H9 (cell line): ENCODE data around the gene DAPK1. TPM values are rescaled to one million over a fixed set of nuclear protein-coding genes. Genes with fewer than 3 reads are reported as not detected.

Source experiments
- DNase-seq: peaks from one replicate; pipeline ENCODE4 v3.0.0-alpha.2; 2017
- H2AFZ ChIP-seq: one replicate; pipeline ENCODE4 v1.6.1; 2013; ENCODE audit warnings: mild to moderate bottlenecking, low read length, control low read depth, moderate library complexity
- H2AK5ac ChIP-seq: 2 replicates; pipeline ENCODE4 v1.6.1; 2013; ENCODE audit warnings: low read length, control low read depth, mixed read lengths; ENCODE audit not compliant: insufficient read length
- H2BK120ac ChIP-seq: one replicate; pipeline ENCODE4 v1.6.1; 2013; ENCODE audit warnings: low read depth, mild to moderate bottlenecking, low read length, control low read depth, inconsistent platforms; ENCODE audit not compliant: poor library complexity, severe bottlenecking
- H2BK12ac ChIP-seq: 2 replicates; pipeline ENCODE4 v1.6.1; 2013; ENCODE audit warnings: low read length, control low read depth, mixed read lengths, low read depth; ENCODE audit not compliant: insufficient read length
- H2BK15ac ChIP-seq: 2 replicates; pipeline ENCODE4 v1.6.1; 2013; ENCODE audit warnings: low read depth, low read length, control low read depth
- H2BK20ac ChIP-seq: one replicate; pipeline ENCODE4 v1.6.1; 2013; ENCODE audit warnings: low read depth, mild to moderate bottlenecking, low read length, control low read depth, inconsistent platforms; ENCODE audit not compliant: poor library complexity, severe bottlenecking
- H2BK5ac ChIP-seq: 2 replicates; pipeline ENCODE4 v1.6.1; 2013; ENCODE audit warnings: low read length, control low read depth, mixed read lengths; ENCODE audit not compliant: insufficient read length
- H3K14ac ChIP-seq: 2 replicates; pipeline ENCODE4 v1.6.1; 2013; ENCODE audit warnings: low read length, control low read depth; ENCODE audit not compliant: insufficient read depth
- H3K18ac ChIP-seq: 2 replicates; pipeline ENCODE4 v1.6.1; 2013; ENCODE audit warnings: low read depth, mild to moderate bottlenecking, mixed read lengths, low read length, control low read depth; ENCODE audit not compliant: insufficient read length
- H3K23ac ChIP-seq: 2 replicates; pipeline ENCODE4 v1.6.1; 2013; ENCODE audit warnings: low read length, control low read depth, mixed read lengths, low read depth; ENCODE audit not compliant: insufficient read length
- H3K23me2 ChIP-seq: 2 replicates; pipeline ENCODE4 v1.6.1; 2013; ENCODE audit warnings: low read depth, mild to moderate bottlenecking, mixed read lengths, low read length, control low read depth; ENCODE audit not compliant: insufficient read length, poor library complexity, severe bottlenecking
- H3K27ac ChIP-seq: 2 replicates; pipeline ENCODE4 v1.5.1; 2013; ENCODE audit warnings: low read length, control low read depth, mixed read lengths, low read depth; ENCODE audit not compliant: insufficient read length
- H3K27me3 ChIP-seq: 2 replicates; pipeline ENCODE4 v1.6.1; 2013; ENCODE audit warnings: low read length, control low read depth, inconsistent platforms; ENCODE audit not compliant: insufficient read depth
- H3K4ac ChIP-seq: 2 replicates; pipeline ENCODE4 v1.6.1; 2013; ENCODE audit warnings: low read depth, mild to moderate bottlenecking, control low read depth, inconsistent platforms, low read length, moderate library complexity
- H3K4me1 ChIP-seq: 2 replicates; pipeline ENCODE4 v1.6.1; 2013; ENCODE audit warnings: low read length, control low read depth, inconsistent platforms; ENCODE audit not compliant: insufficient read depth
- H3K4me2 ChIP-seq: 2 replicates; pipeline ENCODE4 v1.6.1; 2013; ENCODE audit warnings: low read length, control low read depth, mixed read lengths; ENCODE audit not compliant: insufficient read length, insufficient read depth
- H3K56ac ChIP-seq: 2 replicates; pipeline ENCODE4 v1.6.1; 2013; ENCODE audit warnings: low read depth, mild to moderate bottlenecking, mixed read lengths, low read length, control low read depth; ENCODE audit not compliant: insufficient read length
- H3K79me1 ChIP-seq: 2 replicates; pipeline ENCODE4 v1.6.1; 2013; ENCODE audit warnings: low read depth, mild to moderate bottlenecking, moderate library complexity, low read length, control low read depth, inconsistent platforms; ENCODE audit not compliant: insufficient read depth, poor library complexity, severe bottlenecking
- H3K79me2 ChIP-seq: 2 replicates; pipeline ENCODE4 v1.6.1; 2013; ENCODE audit warnings: low read length, control low read depth, inconsistent platforms; ENCODE audit not compliant: insufficient read depth
- H3K9ac ChIP-seq: 2 replicates; pipeline ENCODE4 v1.6.1; 2013; ENCODE audit warnings: low read length, control low read depth, mixed read lengths; ENCODE audit not compliant: insufficient read length; ENCODE audit errors: extremely low read depth
- H3K9me3 ChIP-seq: one replicate; pipeline ENCODE4 v1.6.1; 2013; ENCODE audit warnings: low read depth, low read length, inconsistent platforms; ENCODE audit not compliant: control insufficient read depth
- H3T11ph ChIP-seq: one replicate; pipeline ENCODE4 v1.6.1; 2013; ENCODE audit warnings: mild to moderate bottlenecking, low read length, control low read depth, inconsistent platforms
- H4K20me1 ChIP-seq: one replicate; pipeline ENCODE4 v1.6.1; 2013; ENCODE audit not compliant: control insufficient read depth, insufficient read length, insufficient read depth
- H4K5ac ChIP-seq: 2 replicates; pipeline ENCODE4 v1.6.1; 2013; ENCODE audit warnings: low read depth, mild to moderate bottlenecking, mixed read lengths, low read length, control low read depth; ENCODE audit not compliant: insufficient read length
- H4K8ac ChIP-seq: replicated peaks from 2 replicates; pipeline ENCODE4 v1.6.1; 2013; ENCODE audit warnings: low read length, control low read depth, mixed read lengths, low read depth; ENCODE audit not compliant: insufficient read length
- H4K91ac ChIP-seq: 2 replicates; pipeline ENCODE4 v1.6.1; 2013; ENCODE audit warnings: low read depth, mild to moderate bottlenecking, moderate library complexity, mixed read lengths, low read length, control low read depth; ENCODE audit not compliant: insufficient read length
- H3K27ac Mint-ChIP-seq, 3 experiments: 2 replicates in 2 of 3; 3 replicates in 1 of 3; pipeline ENCODE4 v1.8.0; 2020 to 2021; ENCODE audit warnings: mixed read lengths in 3 of 3, mild to moderate bottlenecking in 1 of 3, moderate library complexity in 1 of 3
- H3K27me3 Mint-ChIP-seq: 2 replicates; pipeline ENCODE4 v1.8.0; 2021; ENCODE audit warnings: low read depth, mild to moderate bottlenecking, moderate library complexity, mixed read lengths
- H3K36me3 Mint-ChIP-seq, 3 experiments: 2 replicates in 2 of 3; 3 replicates in 1 of 3; pipeline ENCODE4 v1.8.0; 2020 to 2021; ENCODE audit warnings: low read depth in 3 of 3, mixed read lengths in 3 of 3; ENCODE audit not compliant: insufficient read depth in 1 of 3
- H3K4me1 Mint-ChIP-seq, 2 experiments: 2 replicates each; pipeline ENCODE4 v1.8.0; 2020; ENCODE audit warnings: mixed read lengths in 2 of 2
- H3K4me3 Mint-ChIP-seq, 2 experiments: 2 replicates in 1 of 2; 3 replicates in 1 of 2; pipeline ENCODE4 v1.8.0; 2020 to 2021; ENCODE audit warnings: mild to moderate bottlenecking in 2 of 2, mixed read lengths in 2 of 2, moderate library complexity in 1 of 2
- H3K9me3 Mint-ChIP-seq, 2 experiments: 2 replicates in 1 of 2; 3 replicates in 1 of 2; pipeline ENCODE4 v1.8.0; 2020; ENCODE audit warnings: mild to moderate bottlenecking in 2 of 2, mixed read lengths in 2 of 2, moderate library complexity in 1 of 2
- CTCF ChIP-seq: fragments of 200-600 bp; sonication (generic); conservative IDR thresholded peaks from 3 replicates; pipeline ENCODE4 v1.8.0; 2021; ENCODE audit warnings: antibody characterized with exemption, mild to moderate bottlenecking
- WGBS: extraction: QIAGEN DNeasy Blood & Tissue Kit; methylation state at CpG from one replicate; pipeline ENCODE4 v1.1.7; 2013; ENCODE audit warnings: missing lambda C conversion rate, low lambda C conversion rate, mixed read lengths; ENCODE audit not compliant: insufficient read length; ENCODE audit errors: extremely low coverage; 5-methylcytosine and 5-hydroxymethylcytosine counted together
- total RNA-seq: library from RNA; stranded (reverse); gene quantifications from 2 replicates; pipeline ENCODE4 v1.2.1, GENCODE V29; 2021

The DAPK1 gene
- total RNA-seq, 1 experiment from 2014 or later = 79.4 TPM

DNA sequence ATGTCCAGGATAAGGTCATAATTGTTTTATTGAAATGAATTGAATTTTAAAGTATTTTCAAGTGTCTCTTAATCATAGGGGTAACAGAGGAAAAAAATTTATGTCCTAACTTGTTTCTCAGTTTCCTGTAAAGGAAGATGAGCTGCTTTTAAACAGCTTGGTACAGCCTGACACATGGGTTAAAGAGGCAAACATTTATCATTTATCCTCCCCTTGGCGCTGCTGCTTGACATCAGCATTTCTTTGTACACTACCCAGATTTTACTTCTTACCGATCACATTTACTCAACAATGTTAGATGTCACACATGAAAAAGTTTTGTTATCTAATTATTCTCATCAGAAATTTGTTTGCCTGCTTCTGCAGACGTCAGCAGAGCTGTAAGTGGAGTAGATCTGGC lies 148.9 kb downstream of the DAPK1 start:
- Histone ChIP-seq H2BK5ac (no peak overlapping the region), H4K91ac (no peak overlapping the region), H2BK20ac (no peak overlapping the region), H4K8ac (no peak overlapping the region), H3T11ph (no peak overlapping the region), H3K23ac (no peak overlapping the region), H2AFZ (no peak overlapping the region), H4K20me1 (no peaks in the 10 kb centered on the region), H4K5ac (no peak overlapping the region), H3K79me2 (no peaks in the 10 kb centered on the region), H3K14ac (no peak overlapping the region), H2BK12ac (no peak overlapping the region), H2AK5ac (no peak overlapping the region), H3K18ac (no peak overlapping the region), H3K9me3 (no peaks in the 10 kb centered on the region), H3K56ac (no peak overlapping the region), H2BK120ac (no peak overlapping the region), H3K4me1 (peaks cover 6% of the 10 kb centered on the region; the same call in 1 of the 2 replicates), H2BK15ac (no peak overlapping the region), H3K27ac (no peak overlapping the region), H3K27me3 (no peaks in the 10 kb centered on the region), H3K4ac (no peak overlapping the region), H3K4me2 (no peak overlapping the region), H3K23me2 (no peaks in the 10 kb centered on the region), H3K9ac (no peak overlapping the region), H3K79me1 (no peaks in the 10 kb centered on the region)
- WGBS = no CpG with 5 or more reads among the region's 3 CpGs
- Mint-ChIP-seq H3K4me3 (no peak overlapping the region), H3K9me3 (no peaks in the 10 kb centered on the region), H3K27ac (no peak overlapping the region; a peak in 1 of 7 replicates), H3K4me1 (peaks cover 15 to 19% of the 10 kb centered on the region in 2 experiments), H3K27me3 (no peaks in the 10 kb centered on the region), H3K36me3 (peaks cover 46 to 69% (median 68%) of the 10 kb centered on the region in 3 experiments)
- DNase-seq = no peak
- no peak for TF ChIP-seq CTCF
